C4-2B (cell line): ENCODE results near the gene MYH6.

Experiments used
- H3K27ac ChIP-seq: fragments of 450-650 bp; 2 replicates; pipeline ENCODE4 v1.5.1; 2017
- CTCF ChIP-seq: fragments of 450-650 bp; conservative IDR thresholded peaks from 2 replicates; pipeline ENCODE4 v1.5.1; 2017; ENCODE audit warnings: mild to moderate bottlenecking
- ZFX ChIP-seq: fragments of 450-650 bp; IDR thresholded peaks from 2 replicates; pipeline ENCODE4 v1.6.1; 2017

The MYH6 gene

GRCh38 chr14:23409475-23409874, 1.4 kb upstream of the MYH6 start:
- TF ChIP-seq CTCF = no peak
- no peak for TF ChIP-seq ZFX
- no peak overlapping the region for H3K27ac ChIP-seq

GRCh38 chr14:23408307-23408630, 196 bp upstream of the MYH6 start:
- no peak overlapping the region for H3K27ac ChIP-seq
- no peak for TF ChIP-seq ZFX
- no peak for TF ChIP-seq CTCF

GRCh38 chr14:23406725-23407355, 1.2 kb downstream of the MYH6 start:
- no peak overlapping the region for H3K27ac ChIP-seq

DNA sequence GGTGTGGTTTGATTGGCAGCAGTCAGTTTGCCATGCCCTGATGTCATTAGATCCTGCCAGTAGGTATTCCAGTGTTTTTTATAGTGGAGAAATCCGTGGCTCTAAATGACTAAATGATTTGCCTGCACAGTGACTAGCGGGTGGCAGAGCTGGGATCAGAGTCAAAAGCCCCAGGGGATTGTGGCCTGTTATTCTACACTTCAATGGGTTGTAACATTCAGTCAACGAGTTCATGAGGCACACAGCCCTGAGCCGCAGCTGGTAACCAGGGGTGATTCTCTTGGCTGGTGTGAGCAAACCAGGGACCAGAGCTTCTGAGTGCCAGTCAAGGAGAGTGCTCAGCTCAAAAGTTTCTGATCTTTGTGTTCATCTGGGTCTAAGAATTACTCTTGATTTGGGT, 1.8 kb downstream of the MYH6 start:
- H3K27ac ChIP-seq = no peak overlapping the region
- TF ChIP-seq CTCF (no peak), ZFX (no peak)

More at GRCh38 chr14:23406725-23407355, 1.2 kb downstream of the MYH6 start:
- no peak for TF ChIP-seq ZFX
- no peak for TF ChIP-seq CTCF

DNA sequence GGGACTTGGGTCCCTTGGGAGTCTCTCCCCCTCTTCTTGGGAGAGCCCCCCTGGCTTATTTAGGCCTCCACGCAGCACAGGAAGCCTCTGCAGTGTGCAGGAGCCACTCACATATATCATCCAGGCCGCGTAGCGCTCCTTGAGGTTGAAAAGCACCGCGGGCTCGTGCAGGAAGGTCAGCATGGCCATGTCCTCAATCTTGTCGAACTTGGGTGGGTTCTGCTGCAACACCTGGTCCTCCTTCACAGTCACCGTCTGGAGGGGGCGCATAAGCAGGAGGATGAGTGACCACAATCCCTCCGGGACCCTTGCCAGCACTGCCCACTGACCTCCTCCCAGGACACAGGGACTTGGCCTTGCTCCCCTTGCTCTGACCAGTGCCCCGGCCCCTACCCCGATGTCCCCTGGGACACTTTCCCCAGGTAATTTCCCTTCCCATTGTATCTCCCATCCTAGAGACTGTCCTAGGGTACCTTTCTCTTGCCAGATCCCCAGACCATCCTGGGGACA, 2.5 kb downstream of the MYH6 start:
- no peak overlapping the region for H3K27ac ChIP-seq
- TF ChIP-seq CTCF (no peak), ZFX (no peak)

GRCh38 chr14:23405096-23405495, 3.0 kb downstream of the MYH6 start:
- no peak overlapping the region for H3K27ac ChIP-seq
- TF ChIP-seq CTCF (no peak), ZFX (no peak)

DNA sequence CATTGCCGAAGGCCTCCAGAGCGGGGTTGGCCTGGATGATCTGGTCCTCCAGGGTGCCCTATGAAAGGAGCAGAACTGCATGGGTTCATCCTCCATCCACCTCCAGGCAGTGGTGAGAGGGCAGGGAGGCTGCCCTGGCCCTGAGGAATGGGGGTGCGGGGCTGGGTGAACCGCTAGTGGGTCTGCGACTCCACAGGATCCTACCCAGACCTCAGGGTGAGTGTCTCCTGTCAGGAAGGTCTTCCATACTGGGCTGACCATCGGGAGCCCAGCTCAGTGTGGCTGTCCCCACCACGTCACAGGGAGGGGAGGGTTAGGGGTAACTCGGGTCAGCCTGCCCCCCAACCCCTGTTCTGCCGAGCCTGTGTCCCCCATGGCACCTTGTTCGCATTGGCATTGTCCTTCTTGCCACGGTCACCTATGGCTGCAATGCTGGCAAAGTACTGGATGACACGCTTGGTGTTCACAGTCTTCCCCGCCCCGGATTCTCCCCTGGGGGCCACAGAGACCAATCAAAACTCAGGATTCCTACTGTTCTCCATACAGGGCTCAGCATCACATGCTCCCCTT, 3.7 kb downstream of the MYH6 start:
- TF ChIP-seq CTCF (no peak), ZFX (no peak)

More for the DNA sequence above, 3.7 kb downstream of the MYH6 start:
- no peak overlapping the region for H3K27ac ChIP-seq
